ENCODE data around the gene CREB3L2. TPM values are rescaled to one million over a fixed set of nuclear protein-coding genes. Genes with fewer than 3 reads are reported as not detected.
A peak's percentile ranks its signal among the peaks of the same experiment; 100 is the strongest.

The CREB3L2 gene
- total and polyA plus RNA-seq, 10 of the 15 experiments (the other 5 are each of a cell fraction or from before 2014, with no cell fraction given), result 6.4 to 67.1 (median 26.2) TPM

DNA sequence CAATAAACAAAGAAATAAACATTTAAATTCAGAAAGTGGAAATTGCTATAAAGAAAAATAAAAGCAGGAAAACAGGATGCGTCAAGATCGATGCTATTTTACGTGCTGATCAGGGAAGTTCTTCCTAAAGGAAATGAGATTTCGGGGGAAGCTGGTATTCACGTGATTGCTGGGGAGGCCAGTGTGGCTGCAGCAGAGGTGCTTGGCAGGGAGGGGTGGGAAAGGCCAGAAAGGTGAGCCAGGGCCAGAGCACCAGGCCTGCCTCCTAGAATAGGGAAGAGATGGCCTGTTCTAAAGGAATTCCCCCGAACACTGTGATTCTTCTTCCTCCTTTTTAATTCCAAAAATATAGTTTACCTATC lies 923 bp upstream of the CREB3L2 start (continued):
- TF ChIP-seq, protein P1, sequence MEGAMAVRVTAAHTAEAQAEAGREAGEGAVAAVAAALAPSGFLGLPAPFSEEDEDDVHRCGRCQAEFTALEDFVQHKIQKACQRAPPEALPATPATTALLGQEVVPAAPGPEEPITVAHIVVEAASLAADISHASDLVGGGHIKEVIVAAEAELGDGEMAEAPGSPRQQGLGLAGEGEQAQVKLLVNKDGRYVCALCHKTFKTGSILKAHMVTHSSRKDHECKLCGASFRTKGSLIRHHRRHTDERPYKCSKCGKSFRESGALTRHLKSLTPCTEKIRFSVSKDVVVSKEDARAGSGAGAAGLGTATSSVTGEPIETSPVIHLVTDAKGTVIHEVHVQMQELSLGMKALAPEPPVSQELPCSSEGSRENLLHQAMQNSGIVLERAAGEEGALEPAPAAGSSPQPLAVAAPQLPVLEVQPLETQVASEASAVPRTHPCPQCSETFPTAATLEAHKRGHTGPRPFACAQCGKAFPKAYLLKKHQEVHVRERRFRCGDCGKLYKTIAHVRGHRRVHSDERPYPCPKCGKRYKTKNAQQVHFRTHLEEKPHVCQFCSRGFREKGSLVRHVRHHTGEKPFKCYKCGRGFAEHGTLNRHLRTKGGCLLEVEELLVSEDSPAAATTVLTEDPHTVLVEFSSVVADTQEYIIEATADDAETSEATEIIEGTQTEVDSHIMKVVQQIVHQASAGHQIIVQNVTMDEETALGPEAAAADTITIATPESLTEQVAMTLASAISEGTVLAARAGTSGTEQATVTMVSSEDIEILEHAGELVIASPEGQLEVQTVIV (IDR thresholded peaks at IDR 0.05; ENCODE audit: borderline replicate concordance, partially characterized antibody), result no peak
- TF ChIP-seq, protein P2, sequence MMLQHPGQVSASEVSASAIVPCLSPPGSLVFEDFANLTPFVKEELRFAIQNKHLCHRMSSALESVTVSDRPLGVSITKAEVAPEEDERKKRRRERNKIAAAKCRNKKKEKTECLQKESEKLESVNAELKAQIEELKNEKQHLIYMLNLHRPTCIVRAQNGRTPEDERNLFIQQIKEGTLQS (IDR thresholded peaks at IDR 0.05; ENCODE audit: borderline replicate concordance, extremely low read depth, low read depth, low read length), result no peak
- TF ChIP-seq ZNF274 (IDR thresholded peaks at IDR 0.05; ENCODE audit: insufficient read depth, insufficient read length) (no peak), RUNX3 (IDR thresholded peaks at IDR 0.05; ENCODE audit: low read length) (no peak), KLF5 (IDR thresholded peaks at IDR 0.05; ENCODE audit: partially characterized antibody) (no peak), SMARCA5 (IDR thresholded peaks at IDR 0.05) (0 out of 2 replicates have a peak, but pooled peaks have one; percentile 16), NR2F1 (conservative IDR thresholded peaks at IDR 0.05) (no peak), FOXM1 (IDR thresholded peaks at IDR 0.05; ENCODE audit: low read depth, low read length) (no peak), POLR2A (IDR thresholded peaks at IDR 0.05; ENCODE audit: low read depth, low read length) (no peak), TAF1 (IDR thresholded peaks at IDR 0.05; ENCODE audit: borderline replicate concordance, low read depth, low read length) (no peak)
- TF ChIP-seq, protein P3, sequence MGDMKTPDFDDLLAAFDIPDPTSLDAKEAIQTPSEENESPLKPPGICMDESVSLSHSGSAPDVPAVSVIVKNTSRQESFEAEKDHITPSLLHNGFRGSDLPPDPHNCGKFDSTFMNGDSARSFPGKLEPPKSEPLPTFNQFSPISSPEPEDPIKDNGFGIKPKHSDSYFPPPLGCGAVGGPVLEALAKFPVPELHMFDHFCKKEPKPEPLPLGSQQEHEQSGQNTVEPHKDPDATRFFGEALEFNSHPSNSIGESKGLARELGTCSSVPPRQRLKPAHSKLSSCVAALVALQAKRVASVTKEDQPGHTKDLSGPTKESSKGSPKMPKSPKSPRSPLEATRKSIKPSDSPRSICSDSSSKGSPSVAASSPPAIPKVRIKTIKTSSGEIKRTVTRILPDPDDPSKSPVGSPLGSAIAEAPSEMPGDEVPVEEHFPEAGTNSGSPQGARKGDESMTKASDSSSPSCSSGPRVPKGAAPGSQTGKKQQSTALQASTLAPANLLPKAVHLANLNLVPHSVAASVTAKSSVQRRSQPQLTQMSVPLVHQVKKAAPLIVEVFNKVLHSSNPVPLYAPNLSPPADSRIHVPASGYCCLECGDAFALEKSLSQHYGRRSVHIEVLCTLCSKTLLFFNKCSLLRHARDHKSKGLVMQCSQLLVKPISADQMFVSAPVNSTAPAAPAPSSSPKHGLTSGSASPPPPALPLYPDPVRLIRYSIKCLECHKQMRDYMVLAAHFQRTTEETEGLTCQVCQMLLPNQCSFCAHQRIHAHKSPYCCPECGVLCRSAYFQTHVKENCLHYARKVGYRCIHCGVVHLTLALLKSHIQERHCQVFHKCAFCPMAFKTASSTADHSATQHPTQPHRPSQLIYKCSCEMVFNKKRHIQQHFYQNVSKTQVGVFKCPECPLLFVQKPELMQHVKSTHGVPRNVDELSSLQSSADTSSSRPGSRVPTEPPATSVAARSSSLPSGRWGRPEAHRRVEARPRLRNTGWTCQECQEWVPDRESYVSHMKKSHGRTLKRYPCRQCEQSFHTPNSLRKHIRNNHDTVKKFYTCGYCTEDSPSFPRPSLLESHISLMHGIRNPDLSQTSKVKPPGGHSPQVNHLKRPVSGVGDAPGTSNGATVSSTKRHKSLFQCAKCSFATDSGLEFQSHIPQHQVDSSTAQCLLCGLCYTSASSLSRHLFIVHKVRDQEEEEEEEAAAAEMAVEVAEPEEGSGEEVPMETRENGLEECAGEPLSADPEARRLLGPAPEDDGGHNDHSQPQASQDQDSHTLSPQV (IDR thresholded peaks at IDR 0.05), result no peak

All from GM12878 (cell line).